ENCODE results near the gene ANKMY1. TPM values are rescaled to one million over a fixed set of nuclear protein-coding genes. Genes with fewer than 3 reads are reported as not detected.

The ANKMY1 gene, protein sequence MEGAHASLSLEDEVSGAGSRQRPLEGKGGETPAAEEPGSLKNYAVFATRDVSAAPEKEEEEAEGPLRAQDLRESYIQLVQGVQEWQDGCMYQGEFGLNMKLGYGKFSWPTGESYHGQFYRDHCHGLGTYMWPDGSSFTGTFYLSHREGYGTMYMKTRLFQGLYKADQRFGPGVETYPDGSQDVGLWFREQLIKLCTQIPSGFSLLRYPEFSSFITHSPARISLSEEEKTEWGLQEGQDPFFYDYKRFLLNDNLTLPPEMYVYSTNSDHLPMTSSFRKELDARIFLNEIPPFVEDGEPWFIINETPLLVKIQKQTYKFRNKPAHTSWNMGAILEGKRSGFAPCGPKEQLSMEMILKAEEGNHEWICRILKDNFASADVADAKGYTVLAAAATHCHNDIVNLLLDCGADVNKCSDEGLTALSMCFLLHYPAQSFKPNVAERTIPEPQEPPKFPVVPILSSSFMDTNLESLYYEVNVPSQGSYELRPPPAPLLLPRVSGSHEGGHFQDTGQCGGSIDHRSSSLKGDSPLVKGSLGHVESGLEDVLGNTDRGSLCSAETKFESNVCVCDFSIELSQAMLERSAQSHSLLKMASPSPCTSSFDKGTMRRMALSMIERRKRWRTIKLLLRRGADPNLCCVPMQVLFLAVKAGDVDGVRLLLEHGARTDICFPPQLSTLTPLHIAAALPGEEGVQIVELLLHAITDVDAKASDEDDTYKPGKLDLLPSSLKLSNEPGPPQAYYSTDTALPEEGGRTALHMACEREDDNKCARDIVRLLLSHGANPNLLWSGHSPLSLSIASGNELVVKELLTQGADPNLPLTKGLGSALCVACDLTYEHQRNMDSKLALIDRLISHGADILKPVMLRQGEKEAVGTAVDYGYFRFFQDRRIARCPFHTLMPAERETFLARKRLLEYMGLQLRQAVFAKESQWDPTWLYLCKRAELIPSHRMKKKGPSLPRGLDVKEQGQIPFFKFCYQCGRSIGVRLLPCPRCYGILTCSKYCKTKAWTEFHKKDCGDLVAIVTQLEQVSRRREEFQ
- 1 to 10 TPM; 4.7 to 6.2 TPM for total RNA-seq

DNA sequence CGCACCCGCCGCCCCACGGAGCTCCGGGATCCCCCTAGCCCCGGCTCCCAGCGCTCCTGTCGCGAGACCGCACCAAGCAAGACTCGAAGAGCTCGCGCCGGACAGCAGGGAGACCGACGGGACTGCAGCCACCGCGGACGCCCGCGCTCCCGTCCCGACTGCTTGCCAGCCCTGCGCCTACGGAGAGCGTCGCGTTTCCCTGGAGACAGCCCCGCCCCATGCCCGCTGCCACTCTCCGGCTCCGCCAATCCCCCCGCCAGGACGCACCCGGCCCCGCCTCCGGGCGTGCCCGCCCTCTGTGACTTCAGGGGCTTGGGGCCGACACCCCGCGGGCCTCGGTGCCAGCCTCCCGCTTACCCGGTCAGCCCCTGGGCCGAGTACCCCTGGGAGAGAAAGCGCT lies at the start of gene ANKMY1:
ANKMY1 (minus strand) TSS at position 181 of the 400 bp plus-strand sequence. CDS start 653 bp downstream, outside the sequence.

GRCh38 chr2:240586198-240586918 lies 28.6 kb upstream of the ANKMY1 start, which contains the start of gene CAPN10:
Gene CAPN10 (plus strand): TSS chr2:240586734. CDS start chr2:240586912, 178 bp downstream.

GRCh38 chr2:240567872-240568677 lies 10.3 kb upstream of the ANKMY1 start, which contains the start of gene RNPEPL1:
Gene RNPEPL1 (plus strand): TSS chr2:240568484. CDS start chr2:240568587, 103 bp downstream.

DNA sequence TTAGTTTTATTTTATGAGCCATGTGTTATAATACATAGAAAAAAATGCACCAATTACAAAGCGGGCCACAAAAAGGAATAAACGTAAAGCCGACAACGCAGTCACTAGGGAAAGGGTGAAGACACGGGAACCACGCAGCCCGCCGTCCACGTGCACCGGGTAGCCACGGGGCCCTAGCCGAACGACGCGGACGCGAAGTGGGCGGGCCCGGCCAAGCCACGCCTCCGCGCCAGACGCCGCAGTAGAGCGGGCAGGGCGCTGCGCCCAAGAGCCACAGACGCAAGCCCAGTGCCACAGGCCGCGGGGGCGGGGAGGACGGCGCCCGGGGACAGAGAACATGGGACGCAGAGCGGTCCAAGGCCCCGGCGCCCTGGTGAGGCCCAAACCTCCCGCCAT lies 2.3 kb upstream of the ANKMY1 start, which contains the start of gene DUSP28:
DUSP28 (plus strand) TSS at position 274 of the 396 bp plus-strand sequence. CDS start 328 bp downstream, outside the sequence.

GRCh38 chr2:240435457-240435947 lies 122.3 kb downstream of the ANKMY1 start, which contains the start of gene GPC1:
Gene GPC1 (plus strand): TSS chr2:240435663. CDS start chr2:240435919, 256 bp downstream.

Small RNAs within 50 kb of the gene (small RNA-seq; reads per million reads assigned to genes)
- 81.2 to 153 reads per million in 2 donors for gene MIR149

Other genes with a start within 250 kb of the ANKMY1 start
- gene GPC1, start 122.3 kb downstream of the ANKMY1 start, total RNA-seq: 10 to 100 TPM; 20.0 to 29.6 TPM
- 1 to 10 TPM; 1.7 to 5.5 TPM for gene DUSP28, start 2.4 kb upstream of the ANKMY1 start, total RNA-seq
- gene RNPEPL1, start 10.5 kb upstream of the ANKMY1 start, total RNA-seq: 10 to 100 TPM; 18.6 to 18.9 TPM
- gene CAPN10, start 28.7 kb upstream of the ANKMY1 start, total RNA-seq: 10 to 100 TPM; 15.7 to 17.9 TPM
- gene GPR35, start 67.5 kb upstream of the ANKMY1 start, total RNA-seq: under 1 TPM; under 0.01 to 0.34 TPM
- not detected for gene AQP12B, start 124.9 kb upstream of the ANKMY1 start, total RNA-seq
- gene AQP12A, start 133.9 kb upstream of the ANKMY1 start, total RNA-seq: not detected

Data from melanocyte of skin (primary cell).